DND-41 (cell line): Measurements from ENCODE around the gene NCSTN.
"Not testable (repeated sequence)": the region's sequence is repeated elsewhere in the genome, so short reads cannot be mapped to it uniquely, and the experiment has no call there.

Experiments
- EZH2 ChIP-seq: IDR thresholded peaks from 3 replicates; pipeline ENCODE4 v1.6.1; 2012; ENCODE audit warnings: borderline replicate concordance, low read depth, mild to moderate bottlenecking, moderate library complexity, low read length, inconsistent platforms; ENCODE audit not compliant: severe bottlenecking
- TF ChIP-seq, protein P1 (sequence below): IDR thresholded peaks from 2 replicates; pipeline ENCODE4 v1.5.1; 2012; ENCODE audit warnings: borderline replicate concordance, low read length, moderate library complexity, mild to moderate bottlenecking; ENCODE audit not compliant: poor library complexity, severe bottlenecking; ENCODE audit errors: extremely low read depth

DNA sequence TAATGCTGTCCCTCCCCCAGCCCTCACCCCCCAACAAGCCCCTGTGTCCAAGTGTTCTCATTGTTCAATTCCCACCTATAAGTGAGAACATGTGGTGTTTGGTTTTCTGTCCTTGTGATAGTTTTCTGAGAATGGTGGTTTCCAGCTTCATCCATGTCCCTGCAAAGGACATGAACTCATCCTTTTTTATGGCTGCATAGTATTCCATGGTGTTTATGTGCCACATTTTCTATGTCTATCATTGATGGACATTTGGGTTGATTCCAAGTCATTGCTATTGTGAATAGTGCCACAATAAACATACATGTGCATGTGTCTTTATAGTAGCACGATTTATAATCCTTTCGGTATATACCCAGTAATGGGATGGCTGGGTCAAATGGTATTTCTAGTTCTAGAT is 41.6 kb downstream of the NCSTN start:
- TF ChIP-seq, protein P1, sequence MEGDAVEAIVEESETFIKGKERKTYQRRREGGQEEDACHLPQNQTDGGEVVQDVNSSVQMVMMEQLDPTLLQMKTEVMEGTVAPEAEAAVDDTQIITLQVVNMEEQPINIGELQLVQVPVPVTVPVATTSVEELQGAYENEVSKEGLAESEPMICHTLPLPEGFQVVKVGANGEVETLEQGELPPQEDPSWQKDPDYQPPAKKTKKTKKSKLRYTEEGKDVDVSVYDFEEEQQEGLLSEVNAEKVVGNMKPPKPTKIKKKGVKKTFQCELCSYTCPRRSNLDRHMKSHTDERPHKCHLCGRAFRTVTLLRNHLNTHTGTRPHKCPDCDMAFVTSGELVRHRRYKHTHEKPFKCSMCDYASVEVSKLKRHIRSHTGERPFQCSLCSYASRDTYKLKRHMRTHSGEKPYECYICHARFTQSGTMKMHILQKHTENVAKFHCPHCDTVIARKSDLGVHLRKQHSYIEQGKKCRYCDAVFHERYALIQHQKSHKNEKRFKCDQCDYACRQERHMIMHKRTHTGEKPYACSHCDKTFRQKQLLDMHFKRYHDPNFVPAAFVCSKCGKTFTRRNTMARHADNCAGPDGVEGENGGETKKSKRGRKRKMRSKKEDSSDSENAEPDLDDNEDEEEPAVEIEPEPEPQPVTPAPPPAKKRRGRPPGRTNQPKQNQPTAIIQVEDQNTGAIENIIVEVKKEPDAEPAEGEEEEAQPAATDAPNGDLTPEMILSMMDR: not testable (repeated sequence)
- not testable (repeated sequence) for TF ChIP-seq EZH2
